ENCODE data around the gene RBPJ.

DNA sequence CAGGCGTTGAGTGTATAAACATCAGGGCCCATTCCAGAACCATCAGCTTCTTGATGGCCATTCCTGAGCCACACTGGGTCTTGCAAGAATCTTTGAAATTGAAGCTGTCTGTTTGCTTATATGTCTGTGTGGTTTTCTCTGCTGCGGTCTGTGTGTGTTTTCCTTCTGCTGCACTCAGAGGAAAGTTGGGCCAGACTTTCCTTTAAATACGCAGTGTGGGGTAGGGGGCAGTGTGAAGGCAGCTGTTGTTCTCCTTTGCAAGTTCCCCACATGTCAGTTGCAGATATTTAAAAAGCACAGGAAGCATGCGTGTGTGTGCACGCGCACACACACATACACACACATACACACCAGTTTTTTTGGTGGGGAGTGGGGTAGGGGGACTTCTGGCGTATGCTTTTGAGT, 137.3 kb downstream of the RBPJ start:
- no peak for TF ChIP-seq POLR2A (IDR thresholded peaks at IDR 0.05; ENCODE audit: control extremely low read depth in 1 of 2, low read depth in 2 of 2, low read length in 2 of 2)
- TF ChIP-seq, protein P1, sequence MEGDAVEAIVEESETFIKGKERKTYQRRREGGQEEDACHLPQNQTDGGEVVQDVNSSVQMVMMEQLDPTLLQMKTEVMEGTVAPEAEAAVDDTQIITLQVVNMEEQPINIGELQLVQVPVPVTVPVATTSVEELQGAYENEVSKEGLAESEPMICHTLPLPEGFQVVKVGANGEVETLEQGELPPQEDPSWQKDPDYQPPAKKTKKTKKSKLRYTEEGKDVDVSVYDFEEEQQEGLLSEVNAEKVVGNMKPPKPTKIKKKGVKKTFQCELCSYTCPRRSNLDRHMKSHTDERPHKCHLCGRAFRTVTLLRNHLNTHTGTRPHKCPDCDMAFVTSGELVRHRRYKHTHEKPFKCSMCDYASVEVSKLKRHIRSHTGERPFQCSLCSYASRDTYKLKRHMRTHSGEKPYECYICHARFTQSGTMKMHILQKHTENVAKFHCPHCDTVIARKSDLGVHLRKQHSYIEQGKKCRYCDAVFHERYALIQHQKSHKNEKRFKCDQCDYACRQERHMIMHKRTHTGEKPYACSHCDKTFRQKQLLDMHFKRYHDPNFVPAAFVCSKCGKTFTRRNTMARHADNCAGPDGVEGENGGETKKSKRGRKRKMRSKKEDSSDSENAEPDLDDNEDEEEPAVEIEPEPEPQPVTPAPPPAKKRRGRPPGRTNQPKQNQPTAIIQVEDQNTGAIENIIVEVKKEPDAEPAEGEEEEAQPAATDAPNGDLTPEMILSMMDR (IDR thresholded peaks at IDR 0.05; ENCODE audit: control extremely low read depth in 1 of 3, insufficient read depth in 1 of 3, low read depth in 1 of 3, low read length in 3 of 3): no peak
- no peak for TF ChIP-seq CEBPB (IDR thresholded peaks at IDR 0.05; ENCODE audit: low read depth, low read length)
- TF ChIP-seq, protein P2, sequence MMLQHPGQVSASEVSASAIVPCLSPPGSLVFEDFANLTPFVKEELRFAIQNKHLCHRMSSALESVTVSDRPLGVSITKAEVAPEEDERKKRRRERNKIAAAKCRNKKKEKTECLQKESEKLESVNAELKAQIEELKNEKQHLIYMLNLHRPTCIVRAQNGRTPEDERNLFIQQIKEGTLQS (IDR thresholded peaks at IDR 0.05; ENCODE audit: insufficient read depth, low read depth, low read length): no peak
- TF ChIP-seq FOSL1 (IDR thresholded peaks at IDR 0.05; ENCODE audit: insufficient read depth, low read depth, low read length): no peak
- TF ChIP-seq POLR2AphosphoS5 (IDR thresholded peaks at IDR 0.05; ENCODE audit: low read depth, low read length): no peak
- no peak for TF ChIP-seq EZH2 (IDR thresholded peaks at IDR 0.05; ENCODE audit: low read depth, low read length, severe bottlenecking)
- TF ChIP-seq BCL11A (IDR thresholded peaks at IDR 0.05; ENCODE audit: low read depth in 2 of 2, low read length in 2 of 2): no peak
- TF ChIP-seq RAD21 (IDR thresholded peaks at IDR 0.05 in 1 of 2, conservative IDR thresholded peaks at IDR 0.05 in 1 of 2; ENCODE audit: low read depth in 2 of 2, low read length in 2 of 2): no peak
- TF ChIP-seq YY1 (IDR thresholded peaks at IDR 0.05; ENCODE audit: low read depth, low read length): no peak
- TF ChIP-seq GTF2F1 (IDR thresholded peaks at IDR 0.05; ENCODE audit: borderline replicate concordance, low read depth, low read length): no peak
- no peak for TF ChIP-seq EGR1 (IDR thresholded peaks at IDR 0.05; ENCODE audit: borderline replicate concordance, low read depth, low read length)
- TF ChIP-seq CREB1 (IDR thresholded peaks at IDR 0.05): no peak
- TF ChIP-seq, protein P3, sequence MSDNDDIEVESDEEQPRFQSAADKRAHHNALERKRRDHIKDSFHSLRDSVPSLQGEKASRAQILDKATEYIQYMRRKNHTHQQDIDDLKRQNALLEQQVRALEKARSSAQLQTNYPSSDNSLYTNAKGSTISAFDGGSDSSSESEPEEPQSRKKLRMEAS (IDR thresholded peaks at IDR 0.05): no peak

Measured in H1 (cell line).